PC-3 (cell line): ENCODE results near the gene ZNF71. TPM values are rescaled to one million over a fixed set of nuclear protein-coding genes. Genes with fewer than 3 reads are reported as not detected.

ENCODE experiments used
- ATAC-seq: fragments of 200-7000 bp; cut with Tn5 transposase; 2 replicates; pipeline ENCODE4 v1.9.1; 2020; ENCODE audit warnings: mild to moderate bottlenecking, moderate library complexity
- Bru-seq: library from RNA; stranded (reverse); fragments of 400-500 nt; gene quantifications from one replicate; lab custom pipeline; 2021; lab: Mats Ljungman, UMichigan
- BruChase-seq, 2 experiments: library from RNA; stranded (reverse); fragments of 400-500 nt; gene quantifications; one replicate each; lab custom pipeline; 2021; lab: Mats Ljungman, UMichigan
- BruUV-seq: library from RNA; stranded (reverse); fragments of 400-500 nt; replicated peaks from 2 replicates; lab custom pipeline; 2021; lab: Mats Ljungman, UMichigan
- CTCF ChIA-PET: fragments of 300-600 bp; sonication (Branson Sonifier 250); formaldehyde crosslinking; loops from one replicate; lab custom pipeline; 2022; ENCODE audit warnings: antibody characterized with exemption; lab: Charles Lee
- POLR2A ChIA-PET: fragments of 300-600 bp; sonication (Branson Sonifier 250); formaldehyde crosslinking; loops from one replicate; lab custom pipeline; 2022; ENCODE audit warnings: antibody characterized with exemption; ENCODE audit not compliant: unreplicated experiment; lab: Charles Lee
- DNase-seq: peaks from one replicate; pipeline ENCODE4 v3.0.0-alpha.2; 2015
- H2AFZ ChIP-seq: fragments of 300-600 bp; sonication (generic); 2 replicates; pipeline ENCODE4 v1.6.0; 2016; ENCODE audit warnings: antibody characterized with exemption, low read length
- H3F3A ChIP-seq: fragments of 300-600 bp; sonication (generic); one replicate; pipeline ENCODE4 v1.6.0; 2017; ENCODE audit warnings: antibody characterized with exemption, low read length, control low read depth, mild to moderate bottlenecking; ENCODE audit not compliant: unreplicated experiment
- H3K27ac ChIP-seq: fragments of 300-600 bp; sonication (generic); 2 replicates; pipeline ENCODE4 v1.5.1; 2016; ENCODE audit warnings: mild to moderate bottlenecking, low read length
- H3K27me3 ChIP-seq: fragments of 300-600 bp; sonication (generic); 2 replicates; pipeline ENCODE4 v1.6.1; 2016; ENCODE audit warnings: low read length, mixed read lengths
- H3K36me3 ChIP-seq: fragments of 300-600 bp; sonication (generic); 2 replicates; pipeline ENCODE4 v1.6.1; 2016; ENCODE audit warnings: low read depth, mixed run types, low read length, mixed read lengths
- H3K4me1 ChIP-seq: fragments of 300-600 bp; sonication (generic); 2 replicates; pipeline ENCODE4 v1.5.1; 2016; ENCODE audit warnings: low read length; ENCODE audit not compliant: insufficient read depth
- H3K4me2 ChIP-seq: fragments of 300-600 bp; sonication (generic); 2 replicates; pipeline ENCODE4 v1.6.0; 2016; ENCODE audit warnings: low read length
- H3K4me3 ChIP-seq: fragments of 300-600 bp; sonication (generic); 2 replicates; pipeline ENCODE4 v1.5.1; 2016; ENCODE audit warnings: mild to moderate bottlenecking, low read length, mixed read lengths
- H3K79me2 ChIP-seq: fragments of 300-600 bp; sonication (generic); 2 replicates; pipeline ENCODE4 v1.6.1; 2017; ENCODE audit warnings: low read length, mixed read lengths
- H3K9ac ChIP-seq: fragments of 300-600 bp; sonication (generic); 2 replicates; pipeline ENCODE4 v1.6.0; 2016; ENCODE audit warnings: mild to moderate bottlenecking, low read length
- H3K9me2 ChIP-seq: fragments of 300-600 bp; sonication (generic); replicated peaks from 2 replicates; pipeline ENCODE4 v1.6.1; 2016; ENCODE audit warnings: mixed run types, low read length, mixed read lengths
- H3K9me3 ChIP-seq: fragments of 300-600 bp; sonication (generic); 2 replicates; pipeline ENCODE4 v1.6.1; 2016; ENCODE audit warnings: low read length, mixed read lengths
- H4K20me1 ChIP-seq: fragments of 300-600 bp; sonication (generic); 2 replicates; pipeline ENCODE4 v1.6.1; 2016; ENCODE audit warnings: low read length, mixed read lengths
- CTCF ChIP-seq: fragments of 300-600 bp; sonication (generic); conservative IDR thresholded peaks from 2 replicates; pipeline ENCODE4 v1.5.1; 2017; ENCODE audit warnings: antibody characterized with exemption, low read depth, mild to moderate bottlenecking, low read length
- EZH2 ChIP-seq: fragments of 300-600 bp; sonication (generic); IDR thresholded peaks from one replicate; pipeline ENCODE4 v1.6.1; 2017; ENCODE audit warnings: antibody characterized with exemption, mild to moderate bottlenecking, low read length; ENCODE audit not compliant: unreplicated experiment
- EZH2phosphoT487 ChIP-seq: fragments of 300-600 bp; sonication (generic); IDR thresholded peaks from 2 replicates; pipeline ENCODE4 v1.6.1; 2018; ENCODE audit warnings: mild to moderate bottlenecking, antibody characterized with exemption, low read length, borderline replicate concordance
- intact Hi-C: fragments of 100-400 bp; cut with micrococcal nuclease; formaldehyde crosslinking; loops from 2 replicates; pipeline ENCODE4 v1.9.0; 2023
- long read RNA-seq: library from polyadenylated mRNA; unstranded; transcript quantifications from one replicate; pipeline ENCODE4 v2.0.0, GENCODE V29; 2021; ENCODE audit not compliant: unreplicated experiment
- total RNA-seq: library from RNA; depleted of rRNA; stranded (reverse); fragments of >200 nt; gene quantifications from 2 replicates; pipeline ENCODE4 v1.2.3, GENCODE V29; 2014; rRNA removed

ZNF71 gene
- total RNA-seq (8.8 and 14.2 TPM in 2 replicates), Bru-seq, nascent RNA (percentile 73 among the genes with signal in this experiment), BruChase-seq, experiment 1, labeled RNA remaining after a 6-hour chase (percentile 61 among the genes with signal in this experiment), BruChase-seq, experiment 2, labeled RNA remaining after a 2-hour chase (percentile 70 among the genes with signal in this experiment)
- long read RNA-seq, full-length matches to known transcripts, result 34 of 66 reads
- long read RNA-seq, partial matches to known transcripts, result 0 of 66 reads
- long read RNA-seq, other reads (novel, unspliced or antisense), result 32 of 66 reads

GRCh38 chr19:56594783-56595547 is at the start of gene ZNF71:
Gene ZNF71 (plus strand): TSS chr19:56595302. CDS start chr19:56601559, 6,257 bp downstream.
- H3K79me2 ChIP-seq, result peaks cover 40% of the 10 kb centered on the region
- TF ChIP-seq CTCF (no peak), EZH2phosphoT487 (no peak), EZH2 (no peak)
- H3K36me3 ChIP-seq, result peaks cover 29% of the 10 kb centered on the region
- H4K20me1 ChIP-seq, result no peaks in the 10 kb centered on the region
- H3K9me3 ChIP-seq, result peaks cover 62% of the 10 kb centered on the region
- H3K4me3 ChIP-seq, result peak within 1 kb of the TSS; percentile 94
- ChIA-PET POLR2A (no interaction called here), CTCF (no interaction called here)
- H3K9me2 ChIP-seq, result no peaks in the 10 kb centered on the region
- intact Hi-C loops, result no loop called here
- no peak within 1 kb of the TSS for H3K27ac ChIP-seq
- H3K4me1 ChIP-seq, result no peaks in the 10 kb centered on the region
- H3K9ac ChIP-seq, result peak within 1 kb of the TSS; percentile 88
- ATAC-seq (peak; percentile 95), DNase-seq (peak; percentile 86)
- H2AFZ ChIP-seq, result peak within 1 kb of the TSS; percentile 96
- no peaks in the 10 kb centered on the region for H3K27me3 ChIP-seq
- BruUV-seq, result no TSS peak
- no peaks in the 10 kb centered on the region for H3F3A ChIP-seq
- H3K4me2 ChIP-seq, result peak within 1 kb of the TSS; percentile 88

GRCh38 chr19:56547535-56547934 is 47.6 kb upstream of the ZNF71 start:
- POLR2A ChIA-PET, result no interaction called here
- no peak overlapping the region for H3K4me3 ChIP-seq
- DNase-seq, result no peak
- H3K36me3 ChIP-seq, result peaks cover 4% of the 10 kb centered on the region; the same call in 1 of the 2 replicates
- ATAC-seq, result no peak
- BruUV-seq, result no TSS peak
- H3K27me3 ChIP-seq, result no peaks in the 10 kb centered on the region
- TF ChIP-seq EZH2phosphoT487 (no peak), CTCF (no peak), EZH2 (no peak)
- no peaks in the 10 kb centered on the region for H3K9me2 ChIP-seq
- no peak overlapping the region for H3K27ac ChIP-seq
- no peaks in the 10 kb centered on the region for H3K4me1 ChIP-seq
- CTCF ChIA-PET, result no interaction called here
- intact Hi-C loops, result no loop called here
- no peak overlapping the region for H2AFZ ChIP-seq
- H3K9me3 ChIP-seq, result peaks cover 80% of the 10 kb centered on the region
- no peak overlapping the region for H3K9ac ChIP-seq
- H3F3A ChIP-seq, result no peaks in the 10 kb centered on the region
- no peaks in the 10 kb centered on the region for H4K20me1 ChIP-seq
- no peaks in the 10 kb centered on the region for H3K79me2 ChIP-seq
- H3K4me2 ChIP-seq, result no peak overlapping the region
